PC-3 (cell line): ENCODE measurements around the gene MICU1.

ENCODE experiments used
- EZH2 ChIP-seq: fragments of 300-600 bp; sonication (generic); IDR thresholded peaks from one replicate; pipeline ENCODE4 v1.6.1; 2017; ENCODE audit warnings: antibody characterized with exemption, mild to moderate bottlenecking, low read length; ENCODE audit not compliant: unreplicated experiment
- EZH2phosphoT487 ChIP-seq: fragments of 300-600 bp; sonication (generic); IDR thresholded peaks from 2 replicates; pipeline ENCODE4 v1.6.1; 2018; ENCODE audit warnings: mild to moderate bottlenecking, antibody characterized with exemption, low read length, borderline replicate concordance
- TF ChIP-seq, protein P1 (sequence below): fragments of 300-600 bp; sonication (generic); conservative IDR thresholded peaks from 2 replicates; pipeline ENCODE4 v1.5.1; 2017; ENCODE audit warnings: antibody characterized with exemption, low read depth, mild to moderate bottlenecking, low read length

DNA sequence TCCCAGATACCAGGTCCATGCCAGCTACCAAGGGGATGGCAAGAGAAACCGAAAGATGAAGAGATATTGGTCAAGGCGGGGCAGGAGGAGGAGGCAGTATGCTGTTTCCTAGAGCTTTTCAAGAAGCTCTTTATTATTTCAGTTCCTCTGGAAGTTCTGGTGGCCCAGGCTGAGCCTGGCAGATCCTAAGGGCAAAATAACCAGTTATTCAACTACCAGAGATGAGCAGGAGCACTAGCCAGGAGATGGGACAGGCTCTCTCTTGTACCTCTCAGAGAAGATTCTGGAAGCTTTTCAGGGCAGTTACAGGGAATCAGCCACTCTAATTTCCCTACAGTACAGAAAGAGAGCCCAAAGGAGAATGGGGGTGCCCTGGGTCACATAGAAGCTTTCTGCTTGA is 276.4 kb downstream of the MICU1 start:
- TF ChIP-seq, protein P1, sequence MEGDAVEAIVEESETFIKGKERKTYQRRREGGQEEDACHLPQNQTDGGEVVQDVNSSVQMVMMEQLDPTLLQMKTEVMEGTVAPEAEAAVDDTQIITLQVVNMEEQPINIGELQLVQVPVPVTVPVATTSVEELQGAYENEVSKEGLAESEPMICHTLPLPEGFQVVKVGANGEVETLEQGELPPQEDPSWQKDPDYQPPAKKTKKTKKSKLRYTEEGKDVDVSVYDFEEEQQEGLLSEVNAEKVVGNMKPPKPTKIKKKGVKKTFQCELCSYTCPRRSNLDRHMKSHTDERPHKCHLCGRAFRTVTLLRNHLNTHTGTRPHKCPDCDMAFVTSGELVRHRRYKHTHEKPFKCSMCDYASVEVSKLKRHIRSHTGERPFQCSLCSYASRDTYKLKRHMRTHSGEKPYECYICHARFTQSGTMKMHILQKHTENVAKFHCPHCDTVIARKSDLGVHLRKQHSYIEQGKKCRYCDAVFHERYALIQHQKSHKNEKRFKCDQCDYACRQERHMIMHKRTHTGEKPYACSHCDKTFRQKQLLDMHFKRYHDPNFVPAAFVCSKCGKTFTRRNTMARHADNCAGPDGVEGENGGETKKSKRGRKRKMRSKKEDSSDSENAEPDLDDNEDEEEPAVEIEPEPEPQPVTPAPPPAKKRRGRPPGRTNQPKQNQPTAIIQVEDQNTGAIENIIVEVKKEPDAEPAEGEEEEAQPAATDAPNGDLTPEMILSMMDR, result no peak
- TF ChIP-seq EZH2 (no peak), EZH2phosphoT487 (no peak)
